CD4-positive, alpha-beta T cell (primary cell): Measurements from ENCODE around the gene CMSS1. TPM values are rescaled to one million over a fixed set of nuclear protein-coding genes. Genes with fewer than 3 reads are reported as not detected.

Experiments used
- ATAC-seq: fragments of 200-7000 bp; cut with Tn5 transposase; one replicate; pipeline ENCODE4 v1.10.0; 2022; ENCODE audit warnings: mild to moderate bottlenecking; ENCODE audit not compliant: poor library complexity
- CTCF ChIA-PET: fragments of 350-600 bp; sonication (Branson Sonifier 250); formaldehyde crosslinking; loops from one replicate; lab custom pipeline; 2021; ENCODE audit warnings: antibody characterized with exemption, inconsistent platforms; lab: Charles Lee
- POLR2A ChIA-PET: fragments of 350-600 bp; sonication (Branson Sonifier 250); formaldehyde crosslinking; loops from one replicate; lab custom pipeline; 2021; ENCODE audit warnings: antibody characterized with exemption, inconsistent platforms; lab: Charles Lee
- DNase-seq, 14 experiments: peaks; one replicate each; pipeline ENCODE4 v3.0.0-alpha.2; 2013 to 2020; ENCODE audit warnings: mixed read lengths in 2 of 14
- H3K27ac ChIP-seq, 2 donors: one replicate each; pipeline versions ENCODE4 v1.5.1 to v1.7.0; 2013; ENCODE audit warnings: low read length in 2 of 2, low read depth in 1 of 2, mild to moderate bottlenecking in 1 of 2
- H3K27me3 ChIP-seq, 2 experiments: 1 replicate in 1 of 2; 2 replicates in 1 of 2; pipeline versions ENCODE4 v1.6.1 to v1.7.0; 2013; ENCODE audit warnings: low read length in 2 of 2, control low read depth in 1 of 2, mild to moderate bottlenecking in 1 of 2, moderate library complexity in 1 of 2; ENCODE audit not compliant: insufficient read depth in 2 of 2, control insufficient read depth in 1 of 2
- H3K36me3 ChIP-seq: one replicate; pipeline ENCODE4 v1.6.1; 2013; ENCODE audit warnings: low read length, control low read depth; ENCODE audit not compliant: insufficient read depth
- H3K4me1 ChIP-seq: one replicate; pipeline ENCODE4 v1.6.1; 2013; ENCODE audit warnings: low read length, control low read depth; ENCODE audit not compliant: insufficient read depth
- H3K4me3 ChIP-seq: one replicate; pipeline ENCODE4 v1.5.1; 2013; ENCODE audit warnings: mild to moderate bottlenecking, low read length, moderate library complexity
- H3K9me3 ChIP-seq, 2 experiments: 1 replicate in 1 of 2; 2 replicates in 1 of 2; pipeline versions ENCODE4 v1.6.1 to v1.7.0; 2013; ENCODE audit warnings: low read length in 2 of 2, mild to moderate bottlenecking in 2 of 2, control low read depth in 1 of 2, moderate library complexity in 1 of 2; ENCODE audit not compliant: control insufficient read depth in 1 of 2, insufficient read depth in 1 of 2
- H3K27ac Mint-ChIP-seq: one replicate; pipeline ENCODE4 v1.8.0; 2020; ENCODE audit warnings: mixed read lengths
- H3K27me3 Mint-ChIP-seq: one replicate; pipeline ENCODE4 v1.8.0; 2021; ENCODE audit warnings: mixed read lengths
- H3K36me3 Mint-ChIP-seq: one replicate; pipeline ENCODE4 v1.8.0; 2021; ENCODE audit warnings: low read depth, mixed read lengths
- H3K4me1 Mint-ChIP-seq: one replicate; pipeline ENCODE4 v1.8.0; 2021; ENCODE audit warnings: low read depth, mixed read lengths
- H3K4me3 Mint-ChIP-seq: one replicate; pipeline ENCODE4 v1.8.0; 2020; ENCODE audit warnings: mild to moderate bottlenecking, mixed read lengths
- H3K9me3 Mint-ChIP-seq: one replicate; pipeline ENCODE4 v1.8.0; 2020; ENCODE audit warnings: mixed read lengths
- intact Hi-C, 2 experiments: fragments of 100-400 bp; cut with DNase I in 1 of 2; cut with micrococcal nuclease in 1 of 2; formaldehyde crosslinking; loops; one replicate each; pipeline versions ENCODE4 v1.15.1 to v1.9.0; 2023 to 2025; cut with DNase I, micrococcal nuclease
- total RNA-seq, 174 experiments: library from RNA in 2 of 174; stranded (reverse) in 2 of 174; gene quantifications; one replicate each; pipeline ENCODE4 v1.2.3 and lab custom pipeline; 2021 to 2026
- TF ChIP-seq, protein P1 (sequence below): fragments of 200-600 bp; IDR thresholded peaks from one replicate; pipeline ENCODE4 v1.8.0; 2022; ENCODE audit warnings: antibody characterized with exemption, mild to moderate bottlenecking

CMSS1 gene
- total RNA-seq, 2 experiments from 2014 or later: 12.2 TPM

DNA sequence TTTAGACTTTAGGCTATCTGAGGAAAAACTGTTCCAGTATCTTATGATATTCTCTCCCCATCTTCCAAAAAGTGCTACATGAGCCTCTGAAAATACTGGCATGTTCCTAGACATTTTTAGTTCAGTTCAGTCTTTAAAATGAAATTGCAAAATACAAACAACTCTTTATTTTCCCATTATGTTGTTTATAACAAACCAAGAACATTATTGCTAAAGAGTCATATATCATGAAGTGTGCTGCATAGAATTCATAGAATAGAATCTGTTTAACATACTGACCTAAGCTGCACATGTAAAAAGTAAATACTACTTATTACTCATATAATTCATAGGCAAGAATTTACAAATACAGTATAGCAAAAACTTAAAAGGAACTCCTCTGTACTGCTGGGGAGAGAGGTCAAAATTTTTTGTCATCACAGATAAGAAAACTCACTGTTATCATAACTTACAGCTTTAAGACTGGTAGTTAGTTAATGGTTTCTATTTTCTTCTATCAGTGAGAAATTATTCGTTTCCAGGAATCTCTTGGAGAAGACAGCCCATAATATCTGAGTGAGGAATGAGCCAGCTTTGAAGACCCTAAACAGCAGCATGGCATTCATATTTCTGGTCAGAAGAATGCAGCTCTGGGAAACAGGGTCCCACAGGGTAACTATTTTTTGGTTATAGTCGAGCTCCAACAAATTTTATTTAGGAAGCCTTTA is 264.5 kb downstream of the CMSS1 start:
- Histone ChIP-seq H3K4me1 (no peaks in the 10 kb centered on the region), H3K4me3 (no peak overlapping the region), H3K9me3 (no peaks in the 10 kb centered on the region), H3K27me3 (no peaks in the 10 kb centered on the region), H3K36me3 (no peaks in the 10 kb centered on the region), H3K27ac (no peak overlapping the region)
- Mint-ChIP-seq H3K27me3 (no peaks in the 10 kb centered on the region), H3K9me3 (no peaks in the 10 kb centered on the region), H3K4me1 (no peaks in the 10 kb centered on the region), H3K4me3 (no peak overlapping the region), H3K36me3 (no peaks in the 10 kb centered on the region), H3K27ac (no peak overlapping the region)
- CTCF ChIA-PET: interaction anchor here (0.9 kb wide), 1 partner anchor 13 kb away, joined by 5 read pairs; no protein-coding TSS in a partner anchor
- POLR2A ChIA-PET: no interaction called here
- TF ChIP-seq, protein P1, sequence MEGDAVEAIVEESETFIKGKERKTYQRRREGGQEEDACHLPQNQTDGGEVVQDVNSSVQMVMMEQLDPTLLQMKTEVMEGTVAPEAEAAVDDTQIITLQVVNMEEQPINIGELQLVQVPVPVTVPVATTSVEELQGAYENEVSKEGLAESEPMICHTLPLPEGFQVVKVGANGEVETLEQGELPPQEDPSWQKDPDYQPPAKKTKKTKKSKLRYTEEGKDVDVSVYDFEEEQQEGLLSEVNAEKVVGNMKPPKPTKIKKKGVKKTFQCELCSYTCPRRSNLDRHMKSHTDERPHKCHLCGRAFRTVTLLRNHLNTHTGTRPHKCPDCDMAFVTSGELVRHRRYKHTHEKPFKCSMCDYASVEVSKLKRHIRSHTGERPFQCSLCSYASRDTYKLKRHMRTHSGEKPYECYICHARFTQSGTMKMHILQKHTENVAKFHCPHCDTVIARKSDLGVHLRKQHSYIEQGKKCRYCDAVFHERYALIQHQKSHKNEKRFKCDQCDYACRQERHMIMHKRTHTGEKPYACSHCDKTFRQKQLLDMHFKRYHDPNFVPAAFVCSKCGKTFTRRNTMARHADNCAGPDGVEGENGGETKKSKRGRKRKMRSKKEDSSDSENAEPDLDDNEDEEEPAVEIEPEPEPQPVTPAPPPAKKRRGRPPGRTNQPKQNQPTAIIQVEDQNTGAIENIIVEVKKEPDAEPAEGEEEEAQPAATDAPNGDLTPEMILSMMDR: no peak
- DNase-seq (no peak), ATAC-seq (no peak)
- intact Hi-C loops: no loop called here

DNA sequence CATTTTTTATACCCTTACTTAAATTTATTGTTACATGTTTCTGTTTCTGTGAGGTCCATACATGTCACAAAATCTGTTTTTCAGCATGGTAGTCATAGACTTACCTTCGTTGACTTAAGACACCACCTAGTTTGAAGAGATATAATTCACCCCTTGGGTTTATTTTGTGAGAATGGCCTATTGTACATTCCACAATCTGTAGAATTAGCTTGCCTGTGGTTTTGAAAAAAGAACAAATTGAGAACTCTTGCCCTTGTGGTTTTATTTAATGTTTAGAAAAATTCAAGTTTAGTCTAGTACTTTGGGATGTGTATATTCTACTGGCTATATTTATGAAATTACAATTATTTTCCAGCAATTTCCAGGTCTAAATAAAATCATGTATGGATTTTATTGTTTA is 265.1 kb downstream of the CMSS1 start:
- Mint-ChIP-seq H3K4me1 (no peaks in the 10 kb centered on the region), H3K9me3 (no peaks in the 10 kb centered on the region), H3K27me3 (no peaks in the 10 kb centered on the region), H3K36me3 (no peaks in the 10 kb centered on the region), H3K27ac (no peak overlapping the region), H3K4me3 (no peak overlapping the region)
- Histone ChIP-seq H3K4me1 (no peaks in the 10 kb centered on the region), H3K4me3 (no peak overlapping the region), H3K27me3 (no peaks in the 10 kb centered on the region), H3K36me3 (no peaks in the 10 kb centered on the region), H3K9me3 (no peaks in the 10 kb centered on the region), H3K27ac (no peak overlapping the region)
- ChIA-PET CTCF (interaction anchor here (0.6 to 0.9 kb wide), 2 partner anchors 8 to 14 kb away, joined by 3 to 5 read pairs; no protein-coding TSS in a partner anchor), POLR2A (no interaction called here)
- ATAC-seq: no peak
- DNase-seq: no peak
- TF ChIP-seq, protein P1: no peak
- intact Hi-C loops: no loop called here

DNA sequence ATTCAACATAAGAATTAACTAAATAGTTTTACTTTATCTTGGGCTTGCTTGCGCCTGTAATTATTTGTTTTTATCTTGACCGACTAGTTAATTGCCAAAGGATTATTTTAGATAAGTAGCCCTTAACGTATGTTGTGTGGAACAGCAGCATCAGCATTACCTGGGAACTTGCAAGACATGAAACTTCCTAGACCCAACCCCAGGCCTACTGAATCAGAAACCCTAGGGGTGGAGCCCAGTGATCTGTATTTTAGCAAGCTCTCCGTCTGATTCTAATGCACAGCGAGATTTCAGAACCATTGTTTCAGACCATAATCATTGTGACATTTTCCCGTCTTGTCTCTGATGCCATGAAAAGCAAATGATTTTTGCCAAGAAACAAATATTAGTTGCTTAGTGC is 265.5 kb downstream of the CMSS1 start:
- H3K27ac ChIP-seq: no peak overlapping the region
- TF ChIP-seq, protein P1: no peak
- CTCF ChIA-PET: interaction anchor here (0.6 kb wide), 1 partner anchor 9 kb away, joined by 3 read pairs; no protein-coding TSS in a partner anchor

More for the DNA sequence above, 265.5 kb downstream of the CMSS1 start:
- no peak overlapping the region for H3K4me3 Mint-ChIP-seq
- DNase-seq (no peak), ATAC-seq (no peak)
- H3K27ac Mint-ChIP-seq: no peak overlapping the region
- no peaks in the 10 kb centered on the region for H3K4me1 Mint-ChIP-seq
- POLR2A ChIA-PET: no interaction called here
- H3K4me1 ChIP-seq: no peaks in the 10 kb centered on the region
- no peaks in the 10 kb centered on the region for H3K36me3 ChIP-seq
- no peaks in the 10 kb centered on the region for H3K27me3 Mint-ChIP-seq
- H3K27me3 ChIP-seq: no peaks in the 10 kb centered on the region
- intact Hi-C loops: no loop called here
- no peaks in the 10 kb centered on the region for H3K9me3 ChIP-seq
- no peaks in the 10 kb centered on the region for H3K9me3 Mint-ChIP-seq
- H3K36me3 Mint-ChIP-seq: no peaks in the 10 kb centered on the region
- H3K4me3 ChIP-seq: no peak overlapping the region
